ENCODE results near the gene ZNF277. TPM values are rescaled to one million over a fixed set of nuclear protein-coding genes. Genes with fewer than 3 reads are reported as not detected.

The ZNF277 gene
- total RNA-seq, 1 experiment from 2014 or later, result 21.3 TPM

DNA sequence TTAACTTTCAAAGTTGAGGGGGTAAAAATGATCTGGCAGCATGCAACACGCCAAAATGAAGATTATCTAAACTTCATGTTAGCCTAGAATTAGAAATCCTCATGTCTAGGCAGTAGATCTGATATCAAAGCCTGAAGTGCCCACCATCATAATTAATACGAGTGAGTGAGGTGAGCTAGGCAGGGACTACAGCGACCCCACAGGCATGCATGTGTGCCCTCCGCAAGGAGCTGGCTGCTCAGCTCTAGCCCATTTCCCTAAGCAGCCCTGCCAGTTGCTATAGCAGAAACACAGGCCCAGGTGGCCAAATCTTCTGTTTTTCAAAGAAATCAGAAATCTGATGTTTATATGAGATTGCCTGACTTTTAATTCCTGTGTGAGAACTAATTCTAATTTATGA lies 150.6 kb downstream of the ZNF277 start:
- POLR2A ChIA-PET, result no interaction called here
- no peaks in the 10 kb centered on the region for H4K20me1 ChIP-seq (ENCODE audit: insufficient read depth)
- intact Hi-C loops (cut with micrococcal nuclease), result no loop called here
- H3K4me1 ChIP-seq (ENCODE audit: control insufficient read depth in 1 of 2, insufficient read depth in 2 of 2, low read length in 2 of 2), result no peaks in the 10 kb centered on the region
- no TSS peak for BruUV-seq (replicated peaks)
- H3K4me2 ChIP-seq (ENCODE audit: low read length), result no peak overlapping the region
- no peak overlapping the region for H2AFZ ChIP-seq (ENCODE audit: low read depth, low read length, poor library complexity, severe bottlenecking)
- no peak overlapping the region for H3K4me3 ChIP-seq (replicated peaks in 1 of 2; ENCODE audit: low read depth in 1 of 2, low read length in 2 of 2)
- no peaks in the 10 kb centered on the region for H3K36me3 ChIP-seq (ENCODE audit: control insufficient read depth in 1 of 2, insufficient read depth in 2 of 2, low read length in 2 of 2)
- H3K9me3 ChIP-seq (ENCODE audit: control insufficient read depth in 1 of 2, insufficient read depth in 1 of 2, low read depth in 1 of 2, low read length in 2 of 2), result no peaks in the 10 kb centered on the region
- no peak for TF ChIP-seq JUND (IDR thresholded peaks at IDR 0.05)
- no peak for TF ChIP-seq FOSL1 (IDR thresholded peaks at IDR 0.05; ENCODE audit: low read depth)
- TF ChIP-seq ELF1 (IDR thresholded peaks at IDR 0.05; ENCODE audit: borderline replicate concordance, low read depth), result no peak
- no peak for TF ChIP-seq EZH2 (IDR thresholded peaks at IDR 0.05)
- TF ChIP-seq EZH2phosphoT487 (IDR thresholded peaks at IDR 0.05; ENCODE audit: borderline replicate concordance), result no peak
- TF ChIP-seq YY1 (IDR thresholded peaks at IDR 0.05; ENCODE audit: extremely low read depth, insufficient replicate concordance, low read depth, low read length), result no peak
- no peak for TF ChIP-seq CBX3 (IDR thresholded peaks at IDR 0.05; ENCODE audit: low read depth)
- TF ChIP-seq EGR1 (IDR thresholded peaks at IDR 0.05; ENCODE audit: low read depth), result no peak
- H3K27me3 ChIP-seq (ENCODE audit: insufficient read depth, low read length), result no peaks in the 10 kb centered on the region
- H3K9me2 ChIP-seq (ENCODE audit: insufficient read depth), result no peaks in the 10 kb centered on the region
- RAD21 ChIA-PET (ENCODE audit: low non-redundant PET in 1 of 2, low total read pairs in 2 of 2, uncharacterized antibody in 2 of 2, unreplicated experiment in 2 of 2), result no interaction called here
- ATAC-seq (no peak), DNase-seq (ENCODE audit: low read depth, low spot score) (no peak)
- H3K27ac ChIP-seq (ENCODE audit: low read depth, low read length), result no peak overlapping the region
- H3K79me2 ChIP-seq (ENCODE audit: insufficient read depth, low read length), result no peaks in the 10 kb centered on the region
- H3K9ac ChIP-seq (ENCODE audit: low read length), result no peak overlapping the region
- CTCF ChIA-PET, result no interaction called here

DNA sequence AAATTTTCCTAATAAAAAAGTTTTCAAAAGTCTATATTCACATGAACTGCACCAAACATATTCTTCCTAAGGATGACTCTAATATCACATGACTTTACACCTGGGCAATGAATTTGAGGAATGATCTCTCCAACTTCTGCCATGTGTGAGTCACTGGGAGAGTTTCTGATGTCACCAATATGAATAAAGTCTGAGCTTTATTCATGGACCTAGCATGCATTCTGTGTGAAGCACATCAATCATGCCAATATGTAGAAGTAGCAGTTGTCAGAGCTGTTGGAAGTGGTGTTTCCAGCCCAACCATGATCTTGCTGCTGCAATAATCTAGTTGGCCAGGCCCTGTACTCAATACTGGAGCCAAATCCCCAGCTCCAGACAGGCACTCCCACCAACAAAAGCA lies 152.0 kb downstream of the ZNF277 start:
- intact Hi-C loops (cut with micrococcal nuclease), result no loop called here
- no TSS peak for BruUV-seq (replicated peaks)
- no peaks in the 10 kb centered on the region for H3K36me3 ChIP-seq (ENCODE audit: control insufficient read depth in 1 of 2, insufficient read depth in 2 of 2, low read length in 2 of 2)
- no peak overlapping the region for H3K4me3 ChIP-seq (replicated peaks in 1 of 2; ENCODE audit: low read depth in 1 of 2, low read length in 2 of 2)
- no peak overlapping the region for H3K27ac ChIP-seq (ENCODE audit: low read depth, low read length)
- H4K20me1 ChIP-seq (ENCODE audit: insufficient read depth), result no peaks in the 10 kb centered on the region
- H3K79me2 ChIP-seq (ENCODE audit: insufficient read depth, low read length), result no peaks in the 10 kb centered on the region
- H3K9ac ChIP-seq (ENCODE audit: low read length), result no peak overlapping the region
- no peak for ATAC-seq
- no peak for TF ChIP-seq SRF (IDR thresholded peaks at IDR 0.05; ENCODE audit: low read depth)
- TF ChIP-seq ZFX (IDR thresholded peaks at IDR 0.05), result no peak
- no peak for TF ChIP-seq SP1 (IDR thresholded peaks at IDR 0.05; ENCODE audit: low read depth)
- TF ChIP-seq, protein P1, sequence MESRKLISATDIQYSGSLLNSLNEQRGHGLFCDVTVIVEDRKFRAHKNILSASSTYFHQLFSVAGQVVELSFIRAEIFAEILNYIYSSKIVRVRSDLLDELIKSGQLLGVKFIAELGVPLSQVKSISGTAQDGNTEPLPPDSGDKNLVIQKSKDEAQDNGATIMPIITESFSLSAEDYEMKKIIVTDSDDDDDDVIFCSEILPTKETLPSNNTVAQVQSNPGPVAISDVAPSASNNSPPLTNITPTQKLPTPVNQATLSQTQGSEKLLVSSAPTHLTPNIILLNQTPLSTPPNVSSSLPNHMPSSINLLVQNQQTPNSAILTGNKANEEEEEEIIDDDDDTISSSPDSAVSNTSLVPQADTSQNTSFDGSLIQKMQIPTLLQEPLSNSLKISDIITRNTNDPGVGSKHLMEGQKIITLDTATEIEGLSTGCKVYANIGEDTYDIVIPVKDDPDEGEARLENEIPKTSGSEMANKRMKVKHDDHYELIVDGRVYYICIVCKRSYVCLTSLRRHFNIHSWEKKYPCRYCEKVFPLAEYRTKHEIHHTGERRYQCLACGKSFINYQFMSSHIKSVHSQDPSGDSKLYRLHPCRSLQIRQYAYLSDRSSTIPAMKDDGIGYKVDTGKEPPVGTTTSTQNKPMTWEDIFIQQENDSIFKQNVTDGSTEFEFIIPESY (IDR thresholded peaks at IDR 0.05; ENCODE audit: extremely low read depth, insufficient replicate concordance, low read length), result no peak
- TF ChIP-seq YY1 (IDR thresholded peaks at IDR 0.05; ENCODE audit: extremely low read depth, insufficient replicate concordance, low read depth, low read length), result no peak
- no peak for TF ChIP-seq RAD21 (IDR thresholded peaks at IDR 0.05; ENCODE audit: low read depth)
- no peak for TF ChIP-seq EZH2phosphoT487 (IDR thresholded peaks at IDR 0.05; ENCODE audit: borderline replicate concordance)
- H3K4me1 ChIP-seq (ENCODE audit: control insufficient read depth in 1 of 2, insufficient read depth in 2 of 2, low read length in 2 of 2), result no peaks in the 10 kb centered on the region
- H3K27me3 ChIP-seq (ENCODE audit: insufficient read depth, low read length), result no peaks in the 10 kb centered on the region
- CTCF ChIA-PET, result no interaction called here
- RAD21 ChIA-PET (ENCODE audit: low non-redundant PET in 1 of 2, low total read pairs in 2 of 2, uncharacterized antibody in 2 of 2, unreplicated experiment in 2 of 2), result no interaction called here
- no peak for DNase-seq (ENCODE audit: low read depth, low spot score)
- H2AFZ ChIP-seq (ENCODE audit: low read depth, low read length, poor library complexity, severe bottlenecking), result no peak overlapping the region
- POLR2A ChIA-PET, result no interaction called here
- no peak overlapping the region for H3K4me2 ChIP-seq (ENCODE audit: low read length)
- H3K9me2 ChIP-seq (ENCODE audit: insufficient read depth), result no peaks in the 10 kb centered on the region
- no peaks in the 10 kb centered on the region for H3K9me3 ChIP-seq (ENCODE audit: control insufficient read depth in 1 of 2, insufficient read depth in 1 of 2, low read depth in 1 of 2, low read length in 2 of 2)

All from HCT116 (cell line).